Heart left ventricle (tissue), 13 donors: ENCODE measurements around the gene OVCH1.

ENCODE experiments used
- POLR2A ChIP-seq, 2 donors: fragments of 450-650 bp; IDR thresholded peaks; one replicate each; pipeline ENCODE4 v1.6.1; 2017; ENCODE audit warnings: antibody characterized with exemption in 2 of 2, mild to moderate bottlenecking in 2 of 2, moderate library complexity in 2 of 2
- TF ChIP-seq, protein P1 (sequence below), 12 donors: fragments of 200-600 bp; sonication (generic) in 4 of 12; IDR thresholded peaks; one replicate each; pipeline versions ENCODE4 v1.5.0 to v1.8.0; 2018 to 2022; ENCODE audit warnings: antibody characterized with exemption in 12 of 12, mild to moderate bottlenecking in 5 of 12
- donor health status: ischemic (EF 13 %, LVEDD 7.1; RV severe dilation, severe dysfunction).
- donor health status: DM: no; HTN: yes; CAD: no.
- donor health status: DM: no; HTN: no; CAD: no.
- donor health status: ischemic (EF 25% LVEDD 6.9; RV normal size, moderate dysfunction).
- donor health status: ischemic (EF 25% LVEDD 5.7; RV mildly dilated, moderate dysfunction).
- donor health status: ischemic (EF 35%, LVEDD 5.7; RV mildly dilated, moderate dysfunction).
- donor health status: nonischemic (EF 11% LVEDD 7.7; RV severe dilation, severe dysfunction).
- donor health status: DM: yes; HTN: yes; CAD: no.
- donor health status: PGD.
- donor health status: ischemic (EF 29% LVEDD 5.4; RV normal size, mild dysfunction).
- donor health status: nonischemic (EF 23%, LVEDD 6.1; RV moderate dilation, normal function).

DNA sequence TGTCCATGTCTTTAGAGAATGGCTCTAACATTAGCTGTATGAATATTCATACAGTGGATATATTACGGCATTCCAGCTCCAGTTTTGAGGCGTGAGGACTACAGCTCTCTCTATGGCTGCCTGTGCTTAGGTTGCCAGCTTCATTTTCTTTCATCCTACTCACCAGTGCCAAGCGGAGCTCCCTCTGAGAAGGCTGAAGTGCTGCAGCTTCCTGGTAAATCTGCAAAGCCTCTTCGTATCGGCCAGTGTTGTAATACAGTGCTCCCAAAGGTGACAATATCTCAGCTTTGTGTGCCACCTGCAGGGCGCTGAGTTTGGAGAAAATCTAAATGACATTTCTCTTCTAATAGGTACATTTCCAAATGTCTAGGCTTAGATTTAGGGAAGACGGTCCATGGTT, 19.8 kb upstream of the OVCH1 start:
- TF ChIP-seq POLR2A (IDR thresholded peaks at IDR 0.05) = no peak
- TF ChIP-seq, protein P1, sequence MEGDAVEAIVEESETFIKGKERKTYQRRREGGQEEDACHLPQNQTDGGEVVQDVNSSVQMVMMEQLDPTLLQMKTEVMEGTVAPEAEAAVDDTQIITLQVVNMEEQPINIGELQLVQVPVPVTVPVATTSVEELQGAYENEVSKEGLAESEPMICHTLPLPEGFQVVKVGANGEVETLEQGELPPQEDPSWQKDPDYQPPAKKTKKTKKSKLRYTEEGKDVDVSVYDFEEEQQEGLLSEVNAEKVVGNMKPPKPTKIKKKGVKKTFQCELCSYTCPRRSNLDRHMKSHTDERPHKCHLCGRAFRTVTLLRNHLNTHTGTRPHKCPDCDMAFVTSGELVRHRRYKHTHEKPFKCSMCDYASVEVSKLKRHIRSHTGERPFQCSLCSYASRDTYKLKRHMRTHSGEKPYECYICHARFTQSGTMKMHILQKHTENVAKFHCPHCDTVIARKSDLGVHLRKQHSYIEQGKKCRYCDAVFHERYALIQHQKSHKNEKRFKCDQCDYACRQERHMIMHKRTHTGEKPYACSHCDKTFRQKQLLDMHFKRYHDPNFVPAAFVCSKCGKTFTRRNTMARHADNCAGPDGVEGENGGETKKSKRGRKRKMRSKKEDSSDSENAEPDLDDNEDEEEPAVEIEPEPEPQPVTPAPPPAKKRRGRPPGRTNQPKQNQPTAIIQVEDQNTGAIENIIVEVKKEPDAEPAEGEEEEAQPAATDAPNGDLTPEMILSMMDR (IDR thresholded peaks at IDR 0.05) = no peak
